Kidney glomerular epithelial cell (primary cell): ENCODE measurements around the gene UNC79.

ENCODE experiments used
- DNase-seq: peaks from one replicate; lab custom pipeline; 2025; lab: John Stamatoyannopoulos, UW

The UNC79 gene

GRCh38 chr14:93727917-93728650 is 297.3 kb downstream of the UNC79 start:
- no peak for DNase-seq

GRCh38 chr14:93728651-93729016 is 297.9 kb downstream of the UNC79 start:
- DNase-seq = no peak

GRCh38 chr14:93729993-93730392 is 299.3 kb downstream of the UNC79 start:
- no peak for DNase-seq

- DNase-seq = no peak
These were observed 301.0 kb downstream of the UNC79 start for GRCh38 chr14:93731753-93732152.

GRCh38 chr14:93732524-93732923 is 301.8 kb downstream of the UNC79 start:
- no peak for DNase-seq

GRCh38 chr14:93733231-93733630 is 302.5 kb downstream of the UNC79 start:
- DNase-seq = no peak

- no peak for DNase-seq
These were observed 302.9 kb downstream of the UNC79 start for GRCh38 chr14:93733631-93734030.

GRCh38 chr14:93734086-93734822 is 303.5 kb downstream of the UNC79 start:
- no peak for DNase-seq

- DNase-seq = no peak
These were observed 304.5 kb downstream of the UNC79 start for GRCh38 chr14:93735206-93735605.

GRCh38 chr14:93736378-93737014 is 305.8 kb downstream of the UNC79 start:
- no peak for DNase-seq

- no peak for DNase-seq
These were observed 306.9 kb downstream of the UNC79 start for GRCh38 chr14:93737634-93738033.

- no peak for DNase-seq
These were observed 311.0 kb downstream of the UNC79 start for GRCh38 chr14:93741556-93742230.

GRCh38 chr14:93742761-93743160 is 312.0 kb downstream of the UNC79 start:
- no peak for DNase-seq

- DNase-seq = no peak
These were observed 312.7 kb downstream of the UNC79 start for GRCh38 chr14:93743270-93744060.

GRCh38 chr14:93744176-93744575 is 313.4 kb downstream of the UNC79 start:
- DNase-seq = no peak

- no peak for DNase-seq
These were observed 314.1 kb downstream of the UNC79 start for GRCh38 chr14:93744876-93745275.

GRCh38 chr14:93745603-93746273 is 315.0 kb downstream of the UNC79 start:
- no peak for DNase-seq

GRCh38 chr14:93747102-93747501 is 316.4 kb downstream of the UNC79 start:
- no peak for DNase-seq

GRCh38 chr14:93747560-93747959 is 316.8 kb downstream of the UNC79 start:
- no peak for DNase-seq

- no peak for DNase-seq
These were observed 317.7 kb downstream of the UNC79 start for GRCh38 chr14:93748208-93749075.
